HepG2 (cell line): ENCODE measurements around the gene BICRA. TPM values are rescaled to one million over a fixed set of nuclear protein-coding genes. Genes with fewer than 3 reads are reported as not detected.

Experiments
- ATAC-seq: fragments of 200-7000 bp; cut with Tn5 transposase; 3 replicates; pipeline ENCODE4 v1.9.1; 2020; ENCODE audit warnings: mild to moderate bottlenecking, moderate library complexity
- BruUV-seq: library from RNA; stranded (reverse); fragments of 400-500 nt; replicated peaks from 2 replicates; lab custom pipeline; 2021; lab: Mats Ljungman, UMichigan
- CTCF ChIA-PET: fragments of 300-600 bp; formaldehyde crosslinking; extraction: SDS; loops from one replicate; lab custom pipeline; 2021; ENCODE audit warnings: low total read pairs, inconsistent platforms, low intra/inter-chr PET ratio; lab: Yijun Ruan, JAX
- POLR2A ChIA-PET: fragments of 350-600 bp; sonication (Branson Sonifier 250); formaldehyde crosslinking; loops from one replicate; lab custom pipeline; 2020; ENCODE audit warnings: antibody characterized with exemption, inconsistent platforms; lab: Yijun Ruan, JAX
- DNase-seq: peaks from one replicate; pipeline ENCODE4 v3.0.0-alpha.2; 2015; ENCODE audit warnings: low spot score
- FAIRE-seq: peaks from 3 replicates; lab custom pipeline; 2011; peaks lifted over from hg19 to GRCh38; lab: Jason Lieb, UNC
- H2AFZ ChIP-seq: one replicate; pipeline ENCODE4 v1.6.1; 2011; ENCODE audit warnings: low read length, inconsistent platforms
- H3K27ac ChIP-seq: fragments of 300-600 bp; 3 replicates; pipeline ENCODE4 v1.8.0; 2011; ENCODE audit warnings: mixed run types, mild to moderate bottlenecking, mixed read lengths, low read length, inconsistent platforms; ENCODE audit not compliant: insufficient read depth; ENCODE audit errors: extremely low read length
- H3K27me3 ChIP-seq, 2 experiments: fragments of 200-600 bp in 1 of 2; 2 replicates in 1 of 2; 3 replicates in 1 of 2; pipeline versions ENCODE4 v1.6.0 to v1.8.0; 2011; ENCODE audit warnings: low read length in 2 of 2, mild to moderate bottlenecking in 2 of 2, moderate library complexity in 2 of 2, inconsistent platforms in 1 of 2; ENCODE audit not compliant: insufficient read depth in 2 of 2, control insufficient read depth in 1 of 2
- H3K36me3 ChIP-seq, 2 experiments: fragments of 200-600 bp in 1 of 2; replicated peaks in 1 of 2; 2 replicates in 1 of 2; 3 replicates in 1 of 2; pipeline versions ENCODE4 v1.5.1 to v1.8.0; 2011; ENCODE audit warnings: low read length in 2 of 2, inconsistent platforms in 1 of 2; ENCODE audit not compliant: insufficient read depth in 2 of 2, control insufficient read depth in 1 of 2
- H3K4me1 ChIP-seq: 2 replicates; pipeline ENCODE4 v1.5.1; 2012; ENCODE audit warnings: low read length, inconsistent platforms; ENCODE audit not compliant: insufficient read depth
- H3K4me2 ChIP-seq: 2 replicates; pipeline ENCODE4 v1.6.0; 2011; ENCODE audit warnings: low read depth, low read length, inconsistent platforms
- H3K4me3 ChIP-seq, 3 experiments: fragments of 200-600 bp in 1 of 3; sonication (generic), shearing (Covaris generic) in 1 of 3; replicated peaks in 1 of 3; 2 replicates each; pipeline ENCODE4 v1.5.1; 2011 to 2016; ENCODE audit warnings: low read length in 3 of 3, inconsistent platforms in 2 of 3, low read depth in 2 of 3, mild to moderate bottlenecking in 2 of 3, control low read depth in 1 of 3, mixed read lengths in 1 of 3; ENCODE audit not compliant: insufficient read depth in 1 of 3
- H3K79me2 ChIP-seq: one replicate; pipeline ENCODE4 v1.6.1; 2011; ENCODE audit warnings: low read length, inconsistent platforms; ENCODE audit not compliant: insufficient read depth
- H3K9ac ChIP-seq: 2 replicates; pipeline ENCODE4 v1.6.0; 2011; ENCODE audit warnings: mild to moderate bottlenecking, low read depth, low read length, inconsistent platforms; ENCODE audit not compliant: insufficient read depth
- H3K9me3 ChIP-seq: 2 replicates; pipeline ENCODE4 v1.5.1; 2012; ENCODE audit warnings: mild to moderate bottlenecking, low read length
- H4K20me1 ChIP-seq: 2 replicates; pipeline ENCODE4 v1.6.0; 2011; ENCODE audit warnings: inconsistent platforms, mild to moderate bottlenecking, low read length, moderate library complexity; ENCODE audit not compliant: insufficient read depth
- ATAD3A ChIP-seq: sonication (generic); formaldehyde crosslinking; IDR thresholded peaks from 2 replicates; pipeline ENCODE4 v1.4.0; 2020; ENCODE audit warnings: missing genetic modification reagents
- NFIB ChIP-seq: sonication (generic); formaldehyde crosslinking; IDR thresholded peaks from 2 replicates; pipeline ENCODE4 v1.9.0; 2021; ENCODE audit warnings: missing genetic modification reagents, mild to moderate bottlenecking, borderline replicate concordance
- NONO ChIP-seq, 2 experiments: fragments of 450-650 bp in 1 of 2; sonication (generic) in 1 of 2; formaldehyde crosslinking in 1 of 2; IDR thresholded peaks in 1 of 2; conservative IDR thresholded peaks in 1 of 2; 2 replicates each; pipeline versions ENCODE4 v1.6.1 to v1.8.0; 2017 to 2022; ENCODE audit warnings: mild to moderate bottlenecking in 1 of 2, missing genetic modification reagents in 1 of 2, moderate library complexity in 1 of 2
- NR2C2 ChIP-seq: sonication (generic); formaldehyde crosslinking; IDR thresholded peaks from 2 replicates; pipeline ENCODE4 v1.4.0; 2020; ENCODE audit warnings: missing genetic modification reagents, mild to moderate bottlenecking, moderate library complexity, borderline replicate concordance
- THRA ChIP-seq: sonication (generic); formaldehyde crosslinking; IDR thresholded peaks from 2 replicates; pipeline ENCODE4 v1.4.0; 2020; ENCODE audit warnings: missing genetic modification reagents, borderline replicate concordance
- ZC3H13 ChIP-seq: sonication (generic); formaldehyde crosslinking; IDR thresholded peaks from 2 replicates; pipeline ENCODE4 v1.8.1; 2023; ENCODE audit warnings: mild to moderate bottlenecking, missing genetic modification reagents, moderate library complexity
- ZEB1 ChIP-seq: IDR thresholded peaks from 2 replicates; pipeline ENCODE4 v1.6.1; 2012; ENCODE audit warnings: mild to moderate bottlenecking, low read depth, inconsistent platforms; ENCODE audit not compliant: insufficient replicate concordance
- WGBS: methylation state at CpG from one replicate; pipeline ENCODE4 v1.1.6; 2017; ENCODE audit warnings: low lambda C conversion rate; 5-methylcytosine and 5-hydroxymethylcytosine counted together
- in situ Hi-C: cut with HindIII; loops from 2 replicates; pipeline ENCODE4 v1.10.0; 2017; ENCODE audit warnings: low pct_unique_long_range_greater_than_20kb; ENCODE audit not compliant: extremely low pct_ligation_motif_present
- intact Hi-C: fragments of 100-400 bp; cut with micrococcal nuclease; formaldehyde crosslinking; loops from one replicate; pipeline ENCODE4 v1.10.0; 2022; ENCODE audit not compliant: unreplicated experiment
- polyA plus RNA-seq, 8 experiments: library from polyadenylated mRNA; depleted of rRNA in 3 of 8; stranded (reverse) in 7 of 8; unstranded in 1 of 8; fragments of >200 nt; fragmentation: Illumina TruSeq in 4 of 8; extraction: Trizol in 4 of 8; gene quantifications; 2 replicates each; pipeline versions ENCODE4 v1.2.1 to v1.2.3, GENCODE V29; 2011 to 2016; ENCODE audit warnings: low read depth in 4 of 8, missing spikeins in 1 of 8, mixed read lengths in 1 of 8; ENCODE audit not compliant: insufficient read depth in 1 of 8
- total RNA-seq, 5 experiments: library from RNA; depleted of rRNA; stranded (reverse); fragments of >200 nt; fragmentation: Illumina TruSeq; extraction: Trizol; gene quantifications; 2 replicates each; pipeline ENCODE4 v1.2.3, GENCODE V29; 2016; ENCODE audit warnings: low read depth in 1 of 5

Gene BICRA
- total and polyA plus RNA-seq, 2 of the 13 experiments (the other 11 are each of a cell fraction or from before 2014, with no cell fraction given) = 0.55 to 0.71 TPM

GRCh38 chr19:47643281-47643680, 34.3 kb downstream of the BICRA start (continued):
- TF ChIP-seq NR2C2 (CRISPR knock-in tag) (no peak), ZC3H13 (no peak)

GRCh38 chr19:47644199-47644598, 35.3 kb downstream of the BICRA start:
- ChIA-PET CTCF (no interaction called here), POLR2A (no interaction called here)
- in situ Hi-C loops = no loop called here
- Histone ChIP-seq H2AFZ (no peak overlapping the region), H3K79me2 (peaks cover 14% of the 10 kb centered on the region), H3K4me3 (no peak overlapping the region), H3K4me2 (no peak overlapping the region), H3K27ac (no peak overlapping the region), H4K20me1 (no peaks in the 10 kb centered on the region), H3K27me3 (no peaks in the 10 kb centered on the region), H3K9ac (no peak overlapping the region), H3K9me3 (no peaks in the 10 kb centered on the region), H3K4me1 (peaks cover 20% of the 10 kb centered on the region), H3K36me3 (peaks cover 2 to 3% of the 10 kb centered on the region in 2 experiments; a peak in 2 of 5 replicates)
- no peak for ATAC-seq
- no TSS peak for BruUV-seq
- 95% methylated on average over 1 of the region's 1 CpG for WGBS
- DNase-seq = no peak
- no peak for TF ChIP-seq ATAD3A (CRISPR knock-in tag)
- no peak for TF ChIP-seq ZEB1
- TF ChIP-seq THRA (CRISPR knock-in tag) = no peak
- TF ChIP-seq NFIB (CRISPR knock-in tag) = no peak
- TF ChIP-seq NONO (IDR thresholded peaks at IDR 0.05) = no peak
- no peak for TF ChIP-seq NONO (CRISPR knock-in tag; conservative IDR thresholded peaks at IDR 0.05)
- intact Hi-C loops = no loop called here
- no peak for FAIRE-seq
